ENCODE measurements around the gene ZNF354C.
"Not testable (repeated sequence)": the region's sequence is repeated elsewhere in the genome, so short reads cannot be mapped to it uniquely, and the experiment has no call there.

The ZNF354C gene

GRCh38 chr5:179060116-179061008, at the start of gene ZNF354C:
Gene ZNF354C (plus strand): TSS chr5:179060373. CDS start chr5:179062069, 1,696 bp downstream.
- DNase-seq (ENCODE audit: low spot score): peak; percentile 96

- DNase-seq (ENCODE audit: low spot score): peak; percentile 96
Measured at GRCh38 chr5:179023528-179024189, 36.5 kb upstream of the ZNF354C start, which contains the start of gene ZNF879. Gene ZNF879 (plus strand): TSS chr5:179023804. CDS start chr5:179025005, 1,201 bp downstream.

- no peak for DNase-seq (ENCODE audit: low spot score)
Measured at GRCh38 chr5:179033004-179033580, 27.1 kb upstream of the ZNF354C start.

GRCh38 chr5:179044765-179045164, 15.4 kb upstream of the ZNF354C start:
- no peak for DNase-seq (ENCODE audit: low spot score)

GRCh38 chr5:179051784-179052183, 8.4 kb upstream of the ZNF354C start:
- DNase-seq (ENCODE audit: low spot score): no peak

GRCh38 chr5:179054036-179054785, 6.0 kb upstream of the ZNF354C start:
- DNase-seq (ENCODE audit: low spot score): no peak

GRCh38 chr5:179054876-179055275, 5.3 kb upstream of the ZNF354C start:
- no peak for DNase-seq (ENCODE audit: low spot score)

GRCh38 chr5:179055436-179055835, 4.7 kb upstream of the ZNF354C start:
- no peak for DNase-seq (ENCODE audit: low spot score)

GRCh38 chr5:179055841-179056240, 4.3 kb upstream of the ZNF354C start:
- no peak for DNase-seq (ENCODE audit: low spot score)

- no peak for DNase-seq (ENCODE audit: low spot score)
Measured at GRCh38 chr5:179061025-179061424, 852 bp downstream of the ZNF354C start.

- DNase-seq (ENCODE audit: low spot score): no peak
Measured at GRCh38 chr5:179065703-179066102, 5.5 kb downstream of the ZNF354C start.

GRCh38 chr5:179079165-179079987, 19.2 kb downstream of the ZNF354C start:
- no peak for DNase-seq (ENCODE audit: low spot score)

GRCh38 chr5:179080724-179081123, 20.6 kb downstream of the ZNF354C start:
- DNase-seq (ENCODE audit: low spot score): no peak

- DNase-seq (ENCODE audit: low spot score): no peak
Measured at GRCh38 chr5:179089502-179089901, 29.3 kb downstream of the ZNF354C start.

GRCh38 chr5:179101282-179101681, 41.1 kb downstream of the ZNF354C start:
- not testable (repeated sequence) for DNase-seq (ENCODE audit: low spot score)

GRCh38 chr5:179110528-179110927, 50.4 kb downstream of the ZNF354C start:
- DNase-seq (ENCODE audit: low spot score): no peak

GRCh38 chr5:179111267-179112207, 51.4 kb downstream of the ZNF354C start:
- no peak for DNase-seq (ENCODE audit: low spot score)

- DNase-seq (ENCODE audit: low spot score): no peak
Measured at GRCh38 chr5:179112469-179113142, 52.4 kb downstream of the ZNF354C start.

- DNase-seq (ENCODE audit: low spot score): no peak
Measured at GRCh38 chr5:179113143-179113530, 53.0 kb downstream of the ZNF354C start.

All from AG08395 (cell line).